Measurements from ENCODE around the gene SPPL3. TPM values are rescaled to one million over a fixed set of nuclear protein-coding genes. Genes with fewer than 3 reads are reported as not detected.

The SPPL3 gene
- total and polyA plus RNA-seq, 2 experiments from 2014 or later: 20.0 to 67.3 TPM

DNA sequence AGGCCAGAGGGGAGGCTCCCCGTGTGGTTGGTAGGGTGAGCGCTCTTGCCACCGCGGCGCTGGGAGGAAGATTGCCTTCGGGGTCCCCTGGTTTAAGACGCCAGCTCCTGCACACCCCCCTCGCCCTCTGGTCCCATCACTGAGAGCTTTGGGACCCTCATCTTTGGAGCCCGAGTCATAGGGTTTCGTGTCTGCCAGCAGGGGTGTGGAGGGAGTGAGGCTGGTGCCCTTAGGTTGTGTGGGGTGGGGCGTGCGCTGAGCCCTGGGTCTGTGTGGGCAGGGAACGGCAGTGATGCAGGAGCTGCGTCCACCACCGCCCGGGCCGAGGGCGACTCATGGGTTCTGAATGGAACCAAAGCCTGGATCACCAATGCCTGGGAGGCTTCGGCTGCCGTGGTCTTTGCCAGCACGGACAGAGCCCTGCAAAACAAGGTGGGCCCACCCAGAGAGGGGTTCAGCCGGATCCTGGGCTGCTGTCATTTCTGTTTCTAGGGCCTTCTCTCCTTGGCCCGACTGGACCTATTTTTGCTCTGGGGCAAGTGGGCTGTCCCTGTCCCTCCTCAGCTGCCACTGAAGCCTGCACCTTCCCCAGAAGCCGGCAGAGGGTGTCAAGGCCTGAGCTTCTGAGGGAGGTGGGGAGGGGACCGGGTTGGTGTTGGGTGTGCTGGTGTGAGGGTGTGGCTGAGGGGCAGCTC lies 166.5 kb downstream of the SPPL3 start:
- Histone ChIP-seq H3K4me1 (ENCODE audit: insufficient read depth) (no peaks in the 10 kb centered on the region), H3K36me3 (replicated peaks; ENCODE audit: insufficient read depth, low read depth) (no peaks in the 10 kb centered on the region), H4K20me1 (ENCODE audit: insufficient read depth, poor library complexity, severe bottlenecking) (no peaks in the 10 kb centered on the region), H3K9me3 (ENCODE audit: low read depth) (no peaks in the 10 kb centered on the region), H3K9me2 (replicated peaks; ENCODE audit: insufficient read depth) (no peaks in the 10 kb centered on the region), H3K27ac (no peak overlapping the region), H3K27me3 (no peaks in the 10 kb centered on the region), H3K79me2 (no peaks in the 10 kb centered on the region), H3K4me3 (no peak overlapping the region), H3K4me2 (no peak overlapping the region), H2AFZ (no peak overlapping the region)
- no peak for DNase-seq (ENCODE audit: low spot score)
- TF ChIP-seq, protein P1, sequence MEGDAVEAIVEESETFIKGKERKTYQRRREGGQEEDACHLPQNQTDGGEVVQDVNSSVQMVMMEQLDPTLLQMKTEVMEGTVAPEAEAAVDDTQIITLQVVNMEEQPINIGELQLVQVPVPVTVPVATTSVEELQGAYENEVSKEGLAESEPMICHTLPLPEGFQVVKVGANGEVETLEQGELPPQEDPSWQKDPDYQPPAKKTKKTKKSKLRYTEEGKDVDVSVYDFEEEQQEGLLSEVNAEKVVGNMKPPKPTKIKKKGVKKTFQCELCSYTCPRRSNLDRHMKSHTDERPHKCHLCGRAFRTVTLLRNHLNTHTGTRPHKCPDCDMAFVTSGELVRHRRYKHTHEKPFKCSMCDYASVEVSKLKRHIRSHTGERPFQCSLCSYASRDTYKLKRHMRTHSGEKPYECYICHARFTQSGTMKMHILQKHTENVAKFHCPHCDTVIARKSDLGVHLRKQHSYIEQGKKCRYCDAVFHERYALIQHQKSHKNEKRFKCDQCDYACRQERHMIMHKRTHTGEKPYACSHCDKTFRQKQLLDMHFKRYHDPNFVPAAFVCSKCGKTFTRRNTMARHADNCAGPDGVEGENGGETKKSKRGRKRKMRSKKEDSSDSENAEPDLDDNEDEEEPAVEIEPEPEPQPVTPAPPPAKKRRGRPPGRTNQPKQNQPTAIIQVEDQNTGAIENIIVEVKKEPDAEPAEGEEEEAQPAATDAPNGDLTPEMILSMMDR (IDR thresholded peaks at IDR 0.05; ENCODE audit: poor library complexity): peak; percentile 11
- no peak for TF ChIP-seq EZH2 (IDR thresholded peaks at IDR 0.05; ENCODE audit: borderline replicate concordance)
- 92% methylated on average over 23 of the region's 25 CpGs for WGBS (ENCODE audit: low lambda C conversion rate, missing lambda C conversion rate)

DNA sequence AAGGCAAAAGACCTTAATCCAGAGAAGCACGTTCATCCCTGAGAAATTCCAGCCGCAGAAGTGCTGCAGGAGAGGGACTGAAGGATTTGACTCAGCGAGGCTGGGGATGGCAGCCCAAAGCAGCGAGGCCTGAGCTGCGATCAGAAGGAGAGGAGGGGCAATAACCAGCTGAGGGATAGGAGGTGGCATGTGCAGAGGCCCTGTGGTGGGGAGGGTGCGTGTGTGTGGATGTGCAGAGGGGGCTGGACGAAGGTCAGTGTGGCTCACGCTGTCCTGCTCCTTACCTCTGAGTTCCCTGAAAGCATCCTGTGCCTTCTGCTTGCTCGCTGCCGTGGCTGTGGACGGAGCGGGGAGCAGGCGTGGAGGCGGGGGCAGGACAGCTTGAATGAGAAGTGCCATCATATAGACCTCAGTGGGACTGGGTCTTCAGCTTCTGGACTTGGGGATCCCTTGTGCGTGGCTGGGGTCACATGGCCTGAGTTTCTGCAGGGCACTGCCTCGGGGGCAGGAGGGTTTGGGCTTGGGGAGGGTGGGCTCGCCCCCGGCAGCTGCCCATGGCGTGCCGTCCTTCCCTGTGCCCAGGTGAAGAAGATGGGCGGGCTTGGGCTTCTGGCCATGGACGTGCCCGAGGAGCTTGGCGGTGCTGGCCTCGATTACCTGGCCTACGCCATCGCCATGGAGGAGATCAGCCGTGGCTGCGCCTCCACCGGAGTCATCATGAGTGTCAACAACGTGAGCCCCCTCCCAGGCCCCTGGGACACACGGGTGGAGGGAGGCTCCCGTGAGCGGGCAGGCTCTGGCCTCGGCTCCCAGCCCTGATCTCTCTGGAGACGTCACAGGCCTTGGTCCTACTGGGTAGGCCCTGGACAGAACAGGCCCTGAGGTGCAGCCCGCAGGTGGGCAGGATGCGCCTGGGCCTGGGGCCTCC lies 167.5 kb downstream of the SPPL3 start:
- no peak overlapping the region for H3K4me2 ChIP-seq
- TF ChIP-seq, protein P1 (IDR thresholded peaks at IDR 0.05; ENCODE audit: poor library complexity): no peak
- no peaks in the 10 kb centered on the region for H3K4me1 ChIP-seq (ENCODE audit: insufficient read depth)
- no peak overlapping the region for H2AFZ ChIP-seq
- H3K4me3 ChIP-seq: no peak overlapping the region
- no peaks in the 10 kb centered on the region for H3K27me3 ChIP-seq
- 90% methylated on average over 34 of the region's 38 CpGs for WGBS (ENCODE audit: low lambda C conversion rate, missing lambda C conversion rate)
- no peak for DNase-seq (ENCODE audit: low spot score)
- H3K36me3 ChIP-seq (replicated peaks; ENCODE audit: insufficient read depth, low read depth): no peaks in the 10 kb centered on the region
- no peaks in the 10 kb centered on the region for H3K79me2 ChIP-seq
- no peak overlapping the region for H3K27ac ChIP-seq
- H3K9me2 ChIP-seq (replicated peaks; ENCODE audit: insufficient read depth): no peaks in the 10 kb centered on the region
- no peaks in the 10 kb centered on the region for H4K20me1 ChIP-seq (ENCODE audit: insufficient read depth, poor library complexity, severe bottlenecking)
- H3K9me3 ChIP-seq (ENCODE audit: low read depth): no peaks in the 10 kb centered on the region

DNA sequence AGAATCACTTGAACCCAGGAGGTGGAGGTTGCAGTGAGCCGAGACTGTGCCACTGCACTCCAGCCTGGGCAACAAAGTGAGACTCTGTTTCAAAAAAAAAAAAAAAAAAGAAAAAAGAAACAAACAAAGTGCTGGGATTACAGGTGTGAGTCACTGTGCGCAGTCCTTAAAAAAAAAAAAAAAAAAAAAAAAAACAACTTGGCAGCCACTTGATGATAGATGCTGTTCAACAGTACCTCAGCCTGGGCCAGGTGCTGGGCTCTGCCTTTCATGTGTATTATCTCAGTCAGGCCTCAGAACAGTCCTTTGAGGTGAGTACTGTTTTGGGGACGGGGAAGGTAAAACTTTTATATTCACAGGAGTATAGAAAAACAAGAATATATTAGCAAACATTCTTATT lies 169.0 kb downstream of the SPPL3 start:
- Histone ChIP-seq H3K4me3 (no peak overlapping the region), H3K4me2 (no peak overlapping the region), H3K9me3 (ENCODE audit: low read depth) (no peaks in the 10 kb centered on the region), H3K4me1 (ENCODE audit: insufficient read depth) (no peaks in the 10 kb centered on the region), H3K27ac (no peak overlapping the region), H3K36me3 (replicated peaks; ENCODE audit: insufficient read depth, low read depth) (no peaks in the 10 kb centered on the region), H2AFZ (no peak overlapping the region), H3K79me2 (no peaks in the 10 kb centered on the region), H3K27me3 (no peaks in the 10 kb centered on the region), H3K9me2 (replicated peaks; ENCODE audit: insufficient read depth) (no peaks in the 10 kb centered on the region), H4K20me1 (ENCODE audit: insufficient read depth, poor library complexity, severe bottlenecking) (no peaks in the 10 kb centered on the region)
- TF ChIP-seq EZH2phosphoT487 (IDR thresholded peaks at IDR 0.05; ENCODE audit: low read depth, severe bottlenecking, unreplicated experiment) (no peak), EZH2 (IDR thresholded peaks at IDR 0.05; ENCODE audit: borderline replicate concordance) (no peak)
- TF ChIP-seq, protein P1 (IDR thresholded peaks at IDR 0.05; ENCODE audit: poor library complexity): no peak
- 100% methylated on average over 3 of the region's 3 CpGs for WGBS (ENCODE audit: low lambda C conversion rate, missing lambda C conversion rate)
- no peak for DNase-seq (ENCODE audit: low spot score)

All from hepatocyte (in vitro differentiated cells).